GM21367 (cell line): Measurements from ENCODE around the gene DNM2.
"Not testable (repeated sequence)": the region's sequence is repeated elsewhere in the genome, so short reads cannot be mapped to it uniquely, and the experiment has no call there.

ENCODE experiments used
- ATAC-seq: cut with Tn5 transposase; IDR thresholded peaks from one replicate; pipeline ENCODE4 v1.9.1; 2021; ENCODE audit not compliant: unreplicated experiment

DNM2 gene

GRCh38 chr19:10831987-10832938, 114.4 kb downstream of the DNM2 start:
- no peak for ATAC-seq

- no peak for ATAC-seq
Measured at GRCh38 chr19:10832939-10833296, 115.0 kb downstream of the DNM2 start.

- no peak for ATAC-seq
Measured at GRCh38 chr19:10835089-10835753, 117.3 kb downstream of the DNM2 start.

- peak; percentile 59 for ATAC-seq
Measured at GRCh38 chr19:10835754-10836478, 118.0 kb downstream of the DNM2 start, which contains the start of gene TMED1. TSS of gene TMED1 (minus strand) at chr19:10836212. CDS start at chr19:10836191, 21 bp downstream.

- no peak for ATAC-seq
Measured at GRCh38 chr19:10836479-10837330, 118.8 kb downstream of the DNM2 start.

GRCh38 chr19:10837649-10838048, 119.8 kb downstream of the DNM2 start:
- not testable (repeated sequence) for ATAC-seq

GRCh38 chr19:10838377-10838776, 120.5 kb downstream of the DNM2 start:
- no peak for ATAC-seq

GRCh38 chr19:10839114-10840050, 121.5 kb downstream of the DNM2 start:
- no peak for ATAC-seq

- no peak for ATAC-seq
Measured at GRCh38 chr19:10842788-10843187, 124.9 kb downstream of the DNM2 start.

GRCh38 chr19:10846500-10847202, 128.8 kb downstream of the DNM2 start:
- ATAC-seq, result no peak

GRCh38 chr19:10848230-10848856, 130.5 kb downstream of the DNM2 start, which contains the start of gene C19orf38:
TSS of gene C19orf38 (plus strand) at chr19:10848415. CDS start at chr19:10848509, 94 bp downstream.
- ATAC-seq, result no peak

GRCh38 chr19:10850631-10851030, 132.8 kb downstream of the DNM2 start:
- ATAC-seq, result no peak

- no peak for ATAC-seq
Measured at GRCh38 chr19:10852098-10852800, 134.4 kb downstream of the DNM2 start.

- ATAC-seq, result no peak
Measured at GRCh38 chr19:10852941-10853340, 135.1 kb downstream of the DNM2 start.

GRCh38 chr19:10854350-10855089, 136.6 kb downstream of the DNM2 start:
- no peak for ATAC-seq

GRCh38 chr19:10855879-10856522, 138.1 kb downstream of the DNM2 start:
- ATAC-seq, result no peak
